Measurements from ENCODE around the gene TRIO.

The TRIO gene

GRCh38 chr5:14208071-14209021 is 65.2 kb downstream of the TRIO start:
- DNase-seq (ENCODE audit: low read depth, low spot score), result no peak

DNA sequence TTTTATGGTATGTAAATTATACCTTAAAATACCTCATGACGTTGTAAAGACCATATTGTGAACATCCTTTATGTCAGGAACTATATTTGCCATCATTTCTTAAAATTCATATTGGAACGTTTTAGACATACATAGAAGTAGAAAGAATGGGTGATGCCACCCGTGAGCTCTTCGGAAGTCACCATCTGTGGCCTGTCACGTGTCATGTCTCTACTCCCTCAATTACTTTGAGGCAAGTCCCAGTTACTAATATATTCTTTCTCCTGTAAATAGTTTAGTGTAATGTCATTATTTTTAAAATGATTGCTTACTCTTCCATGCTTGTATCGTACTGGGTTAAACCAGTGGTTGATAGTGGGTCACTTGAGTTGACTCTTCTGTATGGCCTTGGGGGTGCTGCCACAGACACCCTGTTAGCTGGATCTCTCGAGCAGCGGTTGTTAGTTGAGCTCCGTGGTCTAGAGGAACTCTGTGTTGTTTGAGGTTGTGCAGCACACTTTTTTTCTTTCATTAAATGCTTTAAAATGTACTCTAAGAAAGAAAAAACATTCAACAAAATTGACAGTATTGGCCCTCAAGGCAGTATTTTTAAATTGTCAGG is 66.2 kb downstream of the TRIO start:
- no peak for DNase-seq (ENCODE audit: low read depth, low spot score)

- no peak for DNase-seq (ENCODE audit: low read depth, low spot score)
Measured at GRCh38 chr5:14209836-14210235, 66.7 kb downstream of the TRIO start.

DNA sequence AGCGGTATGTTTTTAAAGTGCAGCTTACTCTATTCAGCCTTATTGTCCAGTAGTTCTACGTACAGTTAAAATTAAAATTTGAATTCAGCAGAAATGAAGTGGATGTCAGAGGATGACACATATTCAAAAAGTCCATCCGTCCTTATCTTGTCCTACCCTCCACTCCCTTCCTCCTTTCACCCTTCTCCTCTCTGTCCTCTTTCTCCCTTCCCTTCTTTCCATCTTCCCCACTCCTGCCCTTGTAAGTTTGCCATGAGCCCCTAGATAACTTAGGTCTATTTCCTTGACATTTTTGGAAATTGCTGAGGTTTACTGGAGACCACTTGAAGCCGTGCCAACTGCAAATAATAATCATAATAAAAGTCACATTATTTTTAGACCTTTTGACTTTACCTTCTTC is 67.6 kb downstream of the TRIO start:
- DNase-seq (ENCODE audit: low read depth, low spot score), result no peak

DNA sequence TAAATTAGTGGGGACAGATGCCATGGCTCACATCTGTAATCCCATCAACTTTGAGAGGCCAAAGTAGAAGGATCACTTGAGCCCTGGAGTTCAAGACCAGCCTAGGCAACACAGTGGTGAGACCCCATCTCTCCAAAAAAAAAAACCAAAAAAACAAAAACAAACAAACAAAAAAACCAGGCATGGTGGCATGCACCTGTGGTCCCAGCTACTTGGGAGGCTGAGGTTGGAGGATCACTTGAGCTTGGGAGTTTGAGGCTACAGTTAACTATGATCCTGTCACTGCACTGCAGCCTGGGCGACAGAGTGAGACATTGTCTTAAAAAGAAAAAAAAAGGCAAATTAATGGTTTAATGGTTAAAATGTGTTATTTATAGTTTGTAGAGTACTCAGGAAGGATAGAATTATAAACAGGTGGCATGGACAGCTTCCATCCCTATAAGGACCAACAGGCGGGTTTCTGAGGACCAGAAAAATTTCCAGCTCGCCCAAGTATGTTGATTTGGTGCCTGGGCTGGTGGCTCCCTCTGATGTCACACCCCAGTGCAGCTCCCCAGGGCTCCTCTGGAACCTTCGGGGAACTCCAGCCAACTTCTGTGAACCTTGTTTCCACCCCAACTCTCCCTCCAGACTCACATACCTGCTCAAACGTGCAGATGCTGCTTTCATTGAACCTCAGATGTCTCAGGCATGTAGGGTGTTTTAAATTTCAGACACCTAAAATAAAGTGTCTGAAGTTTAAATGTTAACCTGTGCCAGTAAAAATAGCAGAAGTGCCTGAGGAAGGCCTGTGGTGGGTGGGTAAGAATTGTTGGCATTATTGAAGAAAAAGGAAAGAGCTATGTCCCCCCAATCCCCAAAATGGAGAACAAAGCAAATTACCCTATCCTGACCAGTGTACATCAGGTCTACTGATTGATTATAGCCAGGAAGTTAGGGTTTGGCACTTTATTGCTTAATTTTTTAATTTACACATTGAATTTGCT is 69.0 kb downstream of the TRIO start:
- no peak for DNase-seq (ENCODE audit: low read depth, low spot score)

GRCh38 chr5:14212838-14213237 is 69.7 kb downstream of the TRIO start:
- DNase-seq (ENCODE audit: low read depth, low spot score), result no peak

DNA sequence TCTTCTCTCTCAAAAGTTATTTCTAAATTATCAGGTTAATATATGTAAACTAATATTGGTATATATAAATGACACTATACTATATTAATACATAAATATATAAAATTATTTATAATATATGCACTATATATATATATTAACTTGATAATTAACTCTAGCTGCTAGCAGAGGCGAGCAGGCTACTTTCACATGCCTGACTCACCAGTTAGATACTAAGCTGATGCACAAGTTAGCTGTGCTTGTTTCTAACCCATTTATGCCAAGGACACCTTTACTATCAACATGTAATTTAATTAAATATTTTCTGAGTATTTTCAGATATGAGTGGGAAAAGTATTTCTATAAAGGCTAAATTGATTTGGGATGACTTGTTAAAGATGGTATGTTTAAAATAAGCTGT is 70.1 kb downstream of the TRIO start:
- DNase-seq (ENCODE audit: low read depth, low spot score), result no peak

DNA sequence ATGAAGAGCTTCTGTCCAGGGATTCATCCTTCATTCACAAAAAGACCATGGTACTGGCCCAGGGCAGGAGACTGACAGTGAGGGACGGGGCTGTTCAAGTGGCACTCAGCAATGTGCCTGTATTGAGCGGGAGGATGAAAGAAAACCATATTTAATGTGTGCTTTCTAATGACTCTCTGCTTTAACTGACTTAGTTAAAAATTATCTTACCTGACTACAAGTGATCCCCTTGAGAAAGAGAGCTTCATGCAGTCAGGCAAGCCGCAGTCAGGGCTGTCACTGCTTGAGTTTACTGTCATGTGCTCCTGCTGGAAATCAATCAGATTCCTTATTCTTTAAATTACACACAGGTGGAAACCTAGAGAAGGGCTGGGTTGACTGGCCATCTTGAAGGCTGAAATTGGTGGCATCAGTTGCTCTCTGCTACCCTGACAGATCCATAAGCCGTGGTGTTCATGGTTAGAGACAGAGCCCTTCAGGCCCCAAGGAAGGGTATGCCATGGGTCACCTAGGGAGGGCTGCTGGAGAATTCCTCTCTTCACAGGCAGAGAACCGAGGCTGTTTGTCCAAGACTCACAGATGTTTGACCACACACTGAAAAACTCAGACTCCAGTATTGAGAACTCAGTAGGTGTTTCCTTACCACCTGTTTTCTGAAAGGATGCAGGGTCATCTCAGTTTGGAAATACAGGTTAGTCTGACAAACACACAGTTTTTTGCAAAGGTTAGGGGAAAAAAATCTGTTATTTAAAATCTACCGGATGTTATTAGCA is 70.9 kb downstream of the TRIO start:
- no peak for DNase-seq (ENCODE audit: low read depth, low spot score)

DNA sequence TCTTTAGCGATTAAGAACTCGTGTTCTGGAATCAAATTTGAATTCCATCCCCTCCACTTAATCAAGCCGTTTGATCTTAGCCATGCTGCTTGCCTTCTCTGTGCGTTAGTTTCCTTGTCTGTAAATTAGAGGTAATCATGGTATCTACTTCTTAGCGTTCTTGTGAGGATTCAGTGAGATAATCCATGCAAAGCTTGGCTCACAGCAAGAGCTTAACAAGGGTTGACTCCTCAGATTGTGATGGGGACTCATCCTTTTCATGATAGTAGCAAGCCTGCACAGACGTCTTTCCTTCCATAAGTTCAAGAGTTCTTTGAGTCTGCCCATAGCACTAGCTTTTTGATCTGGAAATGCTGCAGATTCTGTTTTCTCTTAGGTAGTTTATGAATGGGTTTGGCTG is 72.8 kb downstream of the TRIO start:
- no peak for DNase-seq (ENCODE audit: low read depth, low spot score)

DNA sequence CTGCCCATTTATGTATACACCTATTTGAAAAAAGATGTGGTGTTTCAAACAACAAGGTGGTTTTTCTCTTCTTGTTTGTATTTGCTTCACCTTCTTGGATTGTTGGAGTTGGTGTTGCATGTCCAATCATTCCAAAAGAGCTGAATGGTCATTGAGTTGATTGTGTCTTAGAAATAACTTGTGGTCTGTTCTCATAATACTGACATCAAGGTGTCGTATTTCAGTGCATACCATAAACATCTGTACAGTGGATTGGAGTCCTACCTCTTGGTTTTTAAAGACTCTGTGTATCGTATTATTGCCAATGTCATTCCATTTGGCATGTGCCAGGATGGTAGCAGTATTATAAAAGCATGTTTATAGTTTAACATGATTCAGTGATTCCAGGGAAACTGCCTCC is 73.2 kb downstream of the TRIO start:
- no peak for DNase-seq (ENCODE audit: low read depth, low spot score)

- no peak for DNase-seq (ENCODE audit: low read depth, low spot score)
Measured at GRCh38 chr5:14216902-14217301, 73.8 kb downstream of the TRIO start.

GRCh38 chr5:14217587-14217986 is 74.4 kb downstream of the TRIO start:
- DNase-seq (ENCODE audit: low read depth, low spot score), result no peak

- DNase-seq (ENCODE audit: low read depth, low spot score), result no peak
Measured at GRCh38 chr5:14218011-14218410, 74.9 kb downstream of the TRIO start.

DNA sequence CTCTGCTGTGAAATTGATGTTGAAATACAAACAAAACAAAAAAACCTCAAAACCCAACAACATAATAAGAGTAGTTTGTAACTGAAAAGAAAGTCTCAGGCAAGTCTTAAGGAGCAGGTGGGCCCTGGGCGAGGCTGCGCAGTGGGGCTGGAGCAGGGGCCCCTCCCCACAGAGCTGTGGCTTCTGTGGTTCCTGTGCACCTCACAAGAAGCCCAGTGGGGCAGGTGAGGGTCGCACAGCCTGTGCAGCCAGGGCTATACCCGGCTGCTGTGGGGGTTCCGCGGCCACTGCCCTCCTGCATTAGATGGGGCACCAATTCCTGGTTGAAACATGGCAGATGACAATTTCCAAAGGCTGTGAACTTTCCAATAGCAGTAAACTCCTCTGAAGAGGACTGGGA is 75.3 kb downstream of the TRIO start:
- DNase-seq (ENCODE audit: low read depth, low spot score), result no peak

- DNase-seq (ENCODE audit: low read depth, low spot score), result no peak
Measured at GRCh38 chr5:14218897-14219573, 75.9 kb downstream of the TRIO start.

DNA sequence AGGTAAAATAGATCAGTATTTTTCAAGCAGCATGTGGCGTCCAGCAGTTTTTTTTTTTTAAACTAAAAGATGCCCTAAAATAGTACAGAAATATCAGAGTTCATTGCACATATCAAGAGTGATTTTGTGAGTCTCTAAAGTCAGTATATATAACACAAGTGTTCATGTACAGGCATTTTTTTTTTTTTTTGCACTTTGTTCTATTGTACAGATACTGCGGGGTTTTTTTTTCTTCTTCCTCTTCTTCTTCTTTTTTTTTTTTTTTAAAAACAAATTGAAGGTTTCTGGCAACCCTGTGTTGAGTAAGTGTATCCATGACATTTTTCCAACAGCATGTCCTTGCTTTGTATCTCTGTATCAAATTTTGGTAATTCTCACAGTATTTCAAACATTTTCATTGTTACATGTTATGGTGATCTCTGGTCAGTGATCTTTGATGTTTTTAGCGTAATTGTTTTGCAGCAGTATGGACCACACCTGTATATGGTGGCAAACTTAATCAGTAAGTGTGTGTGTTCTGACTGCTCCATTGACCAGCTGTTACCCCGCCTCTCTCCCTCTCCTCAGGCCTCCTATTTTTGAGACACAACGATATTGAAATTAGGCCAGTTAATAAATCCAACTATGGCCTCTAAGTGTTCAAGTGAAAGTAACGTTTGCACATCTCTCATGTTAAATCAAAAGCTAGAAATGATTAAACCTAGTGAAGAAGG is 76.8 kb downstream of the TRIO start:
- DNase-seq (ENCODE audit: low read depth, low spot score), result no peak

- no peak for DNase-seq (ENCODE audit: low read depth, low spot score)
Measured at GRCh38 chr5:14220642-14221041, 77.5 kb downstream of the TRIO start.

GRCh38 chr5:14221732-14222131 is 78.6 kb downstream of the TRIO start:
- no peak for DNase-seq (ENCODE audit: low read depth, low spot score)

GRCh38 chr5:14222206-14222605 is 79.1 kb downstream of the TRIO start:
- DNase-seq (ENCODE audit: low read depth, low spot score), result no peak

- no peak for DNase-seq (ENCODE audit: low read depth, low spot score)
Measured at GRCh38 chr5:14223372-14223771, 80.2 kb downstream of the TRIO start.
